GM19468 (cell line): ENCODE data around the gene ZBTB5.

ENCODE experiments used
- ATAC-seq: cut with Tn5 transposase; IDR thresholded peaks from one replicate; pipeline ENCODE4 v1.9.1; 2021; ENCODE audit warnings: mild to moderate bottlenecking, moderate library complexity, moderate number of reproducible peaks; ENCODE audit not compliant: unreplicated experiment; ENCODE audit errors: extremely low read depth

The ZBTB5 gene

GRCh38 chr9:37453827-37454226 is 11.4 kb downstream of the ZBTB5 start:
- no peak for ATAC-seq

GRCh38 chr9:37452611-37453010 is 12.6 kb downstream of the ZBTB5 start:
- no peak for ATAC-seq

- ATAC-seq: no peak
Measured at GRCh38 chr9:37451628-37452027, 13.6 kb downstream of the ZBTB5 start.

GRCh38 chr9:37449862-37450632 is 15.2 kb downstream of the ZBTB5 start:
- ATAC-seq: no peak

GRCh38 chr9:37447111-37447510 is 18.1 kb downstream of the ZBTB5 start:
- no peak for ATAC-seq

GRCh38 chr9:37446401-37446800 is 18.8 kb downstream of the ZBTB5 start:
- ATAC-seq: no peak

GRCh38 chr9:37445832-37446231 is 19.4 kb downstream of the ZBTB5 start:
- no peak for ATAC-seq

- ATAC-seq: no peak
Measured at GRCh38 chr9:37444890-37445289, 20.4 kb downstream of the ZBTB5 start.

- no peak for ATAC-seq
Measured at GRCh38 chr9:37443566-37443965, 21.7 kb downstream of the ZBTB5 start.

GRCh38 chr9:37442556-37442955 is 22.7 kb downstream of the ZBTB5 start:
- ATAC-seq: no peak

GRCh38 chr9:37441776-37442370 is 23.4 kb downstream of the ZBTB5 start:
- no peak for ATAC-seq

- no peak for ATAC-seq
Measured at GRCh38 chr9:37438359-37438758, 26.9 kb downstream of the ZBTB5 start.

- no peak for ATAC-seq
Measured at GRCh38 chr9:37437621-37438020, 27.6 kb downstream of the ZBTB5 start.

GRCh38 chr9:37437010-37437409 is 28.2 kb downstream of the ZBTB5 start:
- ATAC-seq: no peak

GRCh38 chr9:37436540-37436939 is 28.7 kb downstream of the ZBTB5 start:
- no peak for ATAC-seq

- no peak for ATAC-seq
Measured at GRCh38 chr9:37433867-37434371, 31.3 kb downstream of the ZBTB5 start.

- ATAC-seq: no peak
Measured at GRCh38 chr9:37432020-37432419, 33.2 kb downstream of the ZBTB5 start.

- ATAC-seq: no peak
Measured at GRCh38 chr9:37430841-37431597, 34.2 kb downstream of the ZBTB5 start.

- no peak for ATAC-seq
Measured at GRCh38 chr9:37429441-37430285, 35.6 kb downstream of the ZBTB5 start.

GRCh38 chr9:37428345-37428744 is 36.9 kb downstream of the ZBTB5 start:
- ATAC-seq: no peak
